ENCODE measurements around the gene NEUROG2. TPM values are rescaled to one million over a fixed set of nuclear protein-coding genes. Genes with fewer than 3 reads are reported as not detected.

NEUROG2 gene
- total and polyA plus RNA-seq, 2 of the 4 experiments (the other 2 are of a cell fraction), result not detected

DNA sequence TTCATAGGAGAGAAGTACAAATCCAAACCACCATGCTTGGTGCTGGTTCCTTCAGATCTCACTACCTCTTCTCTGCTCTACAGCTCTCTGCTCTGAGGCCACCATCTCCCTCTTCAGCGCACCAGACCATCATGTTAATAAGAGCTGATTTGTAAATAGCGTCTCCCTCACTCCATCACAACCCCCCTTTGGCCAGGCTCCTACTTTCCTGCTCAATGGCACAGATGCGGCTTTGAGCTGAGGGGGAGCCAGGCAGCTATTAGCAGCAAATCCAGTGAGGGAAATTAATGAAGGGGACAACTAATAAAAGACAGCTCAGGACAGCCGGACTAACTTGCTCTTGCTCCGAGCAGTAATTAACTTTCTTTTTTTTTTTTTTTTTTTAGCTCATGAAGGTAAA lies 13.1 kb downstream of the NEUROG2 start:
- dilution Hi-C loops (cut with HindIII; ENCODE audit: low sequenced_read_pairs, unreplicated experiment) (no loop called here), in situ Hi-C loops (cut with MboI; ENCODE audit: low sequenced_read_pairs) (no loop called here), intact Hi-C loops (cut with micrococcal nuclease) (no loop called here)
- Histone ChIP-seq H3K27ac (ENCODE audit: insufficient read depth, low read length) (no peak overlapping the region), H3K27me3 (ENCODE audit: control insufficient read depth, insufficient read depth, low read length) (peaks cover 22% of the 10 kb centered on the region), H3K56ac (ENCODE audit: extremely low read depth, insufficient read depth, low read length) (no peak overlapping the region), H2AFZ (replicated peaks; ENCODE audit: low read length, poor library complexity) (no peak overlapping the region), H3K9me1 (ENCODE audit: insufficient read depth, low read length) (no peaks in the 10 kb centered on the region), H4K20me1 (ENCODE audit: insufficient read depth, low read length) (no peaks in the 10 kb centered on the region), H4K5ac (ENCODE audit: low read depth, low read length) (no peak overlapping the region), H3K36me3 (ENCODE audit: control insufficient read depth, insufficient read depth, low read length) (no peaks in the 10 kb centered on the region), H2AK5ac (ENCODE audit: low read depth, low read length) (no peak overlapping the region), H2BK5ac (ENCODE audit: low read depth, low read length, poor library complexity, severe bottlenecking) (no peak overlapping the region), H4K8ac (ENCODE audit: low read depth in 2 of 2, low read length in 2 of 2) (no peak overlapping the region), H2BK15ac (ENCODE audit: low read depth, low read length) (no peak overlapping the region), H3K79me1 (ENCODE audit: low read depth in 1 of 2, low read length in 2 of 2) (no peaks in the 10 kb centered on the region), H2BK20ac (ENCODE audit: low read depth, low read length) (no peak overlapping the region), H2AK9ac (replicated peaks; ENCODE audit: low read depth, low read length, poor library complexity) (no peak overlapping the region), H3K4ac (ENCODE audit: low read depth, low read length) (no peak overlapping the region), H2BK120ac (ENCODE audit: low read depth, low read length) (no peak overlapping the region), H3K9ac (ENCODE audit: low read depth, low read length) (no peak overlapping the region), H3K4me1 (ENCODE audit: control insufficient read depth, insufficient read depth, low read length) (no peaks in the 10 kb centered on the region), H3K9me3 (ENCODE audit: control insufficient read depth, insufficient read depth, low read length) (no peaks in the 10 kb centered on the region), H3K18ac (ENCODE audit: low read depth, low read length) (no peak overlapping the region), H3K14ac (replicated peaks; ENCODE audit: low read depth, low read length) (no peak overlapping the region), H3K23ac (ENCODE audit: low read depth, low read length) (no peak overlapping the region), H3K4me2 (ENCODE audit: low read depth, low read length) (no peak overlapping the region), H4K91ac (ENCODE audit: insufficient read depth, low read depth, low read length) (no peak overlapping the region), H3K4me3 (ENCODE audit: insufficient read depth, low read depth, low read length) (no peak overlapping the region)
- no CpG with 5 or more reads among the region's 5 CpGs for WGBS, 2 experiments (ENCODE audit: extremely low coverage in 2 of 2, insufficient read length in 1 of 2)
- TF ChIP-seq, protein P1, sequence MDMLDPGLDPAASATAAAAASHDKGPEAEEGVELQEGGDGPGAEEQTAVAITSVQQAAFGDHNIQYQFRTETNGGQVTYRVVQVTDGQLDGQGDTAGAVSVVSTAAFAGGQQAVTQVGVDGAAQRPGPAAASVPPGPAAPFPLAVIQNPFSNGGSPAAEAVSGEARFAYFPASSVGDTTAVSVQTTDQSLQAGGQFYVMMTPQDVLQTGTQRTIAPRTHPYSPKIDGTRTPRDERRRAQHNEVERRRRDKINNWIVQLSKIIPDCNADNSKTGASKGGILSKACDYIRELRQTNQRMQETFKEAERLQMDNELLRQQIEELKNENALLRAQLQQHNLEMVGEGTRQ (IDR thresholded peaks at IDR 0.05; ENCODE audit: low read depth, low read length), result no peak
- TF ChIP-seq CEBPB (IDR thresholded peaks at IDR 0.05; ENCODE audit: low read depth, low read length), result no peak
- no peak for TF ChIP-seq MXI1 (IDR thresholded peaks at IDR 0.05; ENCODE audit: borderline replicate concordance, low read depth, low read length)
- no peak for TF ChIP-seq RFX5 (IDR thresholded peaks at IDR 0.05; ENCODE audit: low read depth, low read length)
- TF ChIP-seq RCOR1 (IDR thresholded peaks at IDR 0.05; ENCODE audit: insufficient replicate concordance, low read length), result no peak
- no peak for TF ChIP-seq NFE2L2 (IDR thresholded peaks at IDR 0.05; ENCODE audit: low read depth, low read length)
- no peak for TF ChIP-seq SMC3 (IDR thresholded peaks at IDR 0.05; ENCODE audit: low read depth, low read length)
- TF ChIP-seq CHD1 (IDR thresholded peaks at IDR 0.05; ENCODE audit: low read depth, low read length), result no peak
- no peak for TF ChIP-seq POLR2A (IDR thresholded peaks at IDR 0.05; ENCODE audit: low read depth, low read length)
- no peak for TF ChIP-seq BHLHE40 (IDR thresholded peaks at IDR 0.05; ENCODE audit: low read depth, low read length)
- TF ChIP-seq RAD21 (IDR thresholded peaks at IDR 0.05; ENCODE audit: low read length), result no peak
- TF ChIP-seq, protein P2, sequence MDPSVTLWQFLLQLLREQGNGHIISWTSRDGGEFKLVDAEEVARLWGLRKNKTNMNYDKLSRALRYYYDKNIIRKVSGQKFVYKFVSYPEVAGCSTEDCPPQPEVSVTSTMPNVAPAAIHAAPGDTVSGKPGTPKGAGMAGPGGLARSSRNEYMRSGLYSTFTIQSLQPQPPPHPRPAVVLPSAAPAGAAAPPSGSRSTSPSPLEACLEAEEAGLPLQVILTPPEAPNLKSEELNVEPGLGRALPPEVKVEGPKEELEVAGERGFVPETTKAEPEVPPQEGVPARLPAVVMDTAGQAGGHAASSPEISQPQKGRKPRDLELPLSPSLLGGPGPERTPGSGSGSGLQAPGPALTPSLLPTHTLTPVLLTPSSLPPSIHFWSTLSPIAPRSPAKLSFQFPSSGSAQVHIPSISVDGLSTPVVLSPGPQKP (IDR thresholded peaks at IDR 0.05; ENCODE audit: borderline replicate concordance, low read depth, low read length), result no peak
- TF ChIP-seq FOS (IDR thresholded peaks at IDR 0.05; ENCODE audit: low read depth, low read length), result no peak
- TF ChIP-seq, protein P3, sequence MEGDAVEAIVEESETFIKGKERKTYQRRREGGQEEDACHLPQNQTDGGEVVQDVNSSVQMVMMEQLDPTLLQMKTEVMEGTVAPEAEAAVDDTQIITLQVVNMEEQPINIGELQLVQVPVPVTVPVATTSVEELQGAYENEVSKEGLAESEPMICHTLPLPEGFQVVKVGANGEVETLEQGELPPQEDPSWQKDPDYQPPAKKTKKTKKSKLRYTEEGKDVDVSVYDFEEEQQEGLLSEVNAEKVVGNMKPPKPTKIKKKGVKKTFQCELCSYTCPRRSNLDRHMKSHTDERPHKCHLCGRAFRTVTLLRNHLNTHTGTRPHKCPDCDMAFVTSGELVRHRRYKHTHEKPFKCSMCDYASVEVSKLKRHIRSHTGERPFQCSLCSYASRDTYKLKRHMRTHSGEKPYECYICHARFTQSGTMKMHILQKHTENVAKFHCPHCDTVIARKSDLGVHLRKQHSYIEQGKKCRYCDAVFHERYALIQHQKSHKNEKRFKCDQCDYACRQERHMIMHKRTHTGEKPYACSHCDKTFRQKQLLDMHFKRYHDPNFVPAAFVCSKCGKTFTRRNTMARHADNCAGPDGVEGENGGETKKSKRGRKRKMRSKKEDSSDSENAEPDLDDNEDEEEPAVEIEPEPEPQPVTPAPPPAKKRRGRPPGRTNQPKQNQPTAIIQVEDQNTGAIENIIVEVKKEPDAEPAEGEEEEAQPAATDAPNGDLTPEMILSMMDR (conservative IDR thresholded peaks at IDR 0.05; ENCODE audit: low read depth, low read length), result no peak
- TF ChIP-seq MAFK (IDR thresholded peaks at IDR 0.05; ENCODE audit: low read depth, low read length), result no peak
- TF ChIP-seq MAZ (IDR thresholded peaks at IDR 0.05; ENCODE audit: borderline replicate concordance, low read depth, low read length), result no peak
- ChIA-PET POLR2A (ENCODE audit: unreplicated experiment) (interaction anchor here (0.6 kb wide), 1 partner anchor 19 kb away, joined by 18 read pairs; no protein-coding TSS in a partner anchor), CTCF (no interaction called here)
- DNase-seq (no peak), ATAC-seq (ENCODE audit: low read depth) (no peak)
- no TSS peak for BruUV-seq (replicated peaks)

Data from IMR-90 (cell line).